ENCODE data around the gene SPR. TPM values are rescaled to one million over a fixed set of nuclear protein-coding genes. Genes with fewer than 3 reads are reported as not detected.

The SPR gene
- total and polyA plus RNA-seq, 2 donors (not counting 3 experiments of a cell fraction or from before 2014, with no cell fraction given), result 22.0 to 27.6 TPM

- ChIA-PET POLR2A (no interaction called here), CTCF (no interaction called here)
- intact Hi-C loops (cut with micrococcal nuclease), result no loop called here
- Histone ChIP-seq H2AFZ (ENCODE audit: low read depth, low read length) (no peak overlapping the region), H3K36me3 (ENCODE audit: control insufficient read depth in 2 of 2, extremely low read depth in 1 of 2, insufficient read depth in 2 of 2, low read length in 2 of 2) (no peaks in the 10 kb centered on the region), H3K4me3 (replicated peaks in 1 of 3; ENCODE audit: insufficient read depth in 1 of 3, low read depth in 1 of 3, low read length in 3 of 3) (peak overlapping the region in 1 of 3 experiments; percentile 18), H3K9me3 (replicated peaks; ENCODE audit: control insufficient read depth, insufficient read depth, low read length) (peaks cover 4% of the 10 kb centered on the region), H3K4me2 (ENCODE audit: insufficient read depth, low read length) (peak overlapping the region; percentile 18), H3K79me2 (ENCODE audit: control insufficient read depth, insufficient read depth, low read length) (no peaks in the 10 kb centered on the region), H4K20me1 (replicated peaks; ENCODE audit: control insufficient read depth, extremely low read depth, insufficient read depth, low read length) (no peaks in the 10 kb centered on the region), H3K9ac (replicated peaks; ENCODE audit: extremely low read depth, insufficient read depth, low read length) (no peak overlapping the region), H3K27me3 (ENCODE audit: control insufficient read depth in 2 of 2, insufficient read depth in 2 of 2, low read length in 2 of 2) (peaks cover 86 to 98% of the 10 kb centered on the region in 2 experiments), H3K4me1 (ENCODE audit: control insufficient read depth, extremely low read depth, insufficient read depth, low read length) (peaks cover 11% of the 10 kb centered on the region), H3K27ac (ENCODE audit: insufficient read depth, low read depth, low read length) (no peak overlapping the region), H3K9me1 (replicated peaks; ENCODE audit: control insufficient read depth, extremely low read depth, insufficient read depth, low read length) (no peaks in the 10 kb centered on the region)
- TF ChIP-seq POLR2AphosphoS5 (IDR thresholded peaks at IDR 0.05; ENCODE audit: insufficient read depth, low read depth, low read length) (no peak), FOS (IDR thresholded peaks at IDR 0.05; ENCODE audit: borderline replicate concordance, insufficient read depth, low read length) (peak; percentile 18), EZH2 (IDR thresholded peaks at IDR 0.05; ENCODE audit: borderline replicate concordance, low read depth, low read length, severe bottlenecking) (peak; percentile 99)
- FAIRE-seq (peak; percentile 75), DNase-seq (ENCODE audit: low read depth, low spot score) (peak; percentile 36)
- BruUV-seq (replicated peaks), result no TSS peak
- dilution Hi-C loops (cut with MboI; ENCODE audit: extremely low pct_ligation_motif_present, low sequenced_read_pairs), result no loop called here
Measured at GRCh38 chr2:72920318-72921087, 33.3 kb downstream of the SPR start.

- Histone ChIP-seq H3K9ac (replicated peaks; ENCODE audit: extremely low read depth, insufficient read depth, low read length) (no peak overlapping the region), H3K4me1 (ENCODE audit: control insufficient read depth, extremely low read depth, insufficient read depth, low read length) (peaks cover 7% of the 10 kb centered on the region), H2AFZ (ENCODE audit: low read depth, low read length) (no peak overlapping the region), H3K9me1 (replicated peaks; ENCODE audit: control insufficient read depth, extremely low read depth, insufficient read depth, low read length) (no peaks in the 10 kb centered on the region), H3K4me2 (ENCODE audit: insufficient read depth, low read length) (no peak overlapping the region), H3K36me3 (ENCODE audit: control insufficient read depth in 2 of 2, extremely low read depth in 1 of 2, insufficient read depth in 2 of 2, low read length in 2 of 2) (no peaks in the 10 kb centered on the region), H3K9me3 (replicated peaks; ENCODE audit: control insufficient read depth, insufficient read depth, low read length) (peaks cover 4% of the 10 kb centered on the region), H3K27me3 (ENCODE audit: control insufficient read depth in 2 of 2, insufficient read depth in 2 of 2, low read length in 2 of 2) (peaks cover 85 to 98% of the 10 kb centered on the region in 2 experiments), H3K4me3 (replicated peaks in 1 of 3; ENCODE audit: insufficient read depth in 1 of 3, low read depth in 1 of 3, low read length in 3 of 3) (no peak overlapping the region), H3K27ac (ENCODE audit: insufficient read depth, low read depth, low read length) (no peak overlapping the region), H3K79me2 (ENCODE audit: control insufficient read depth, insufficient read depth, low read length) (no peaks in the 10 kb centered on the region), H4K20me1 (replicated peaks; ENCODE audit: control insufficient read depth, extremely low read depth, insufficient read depth, low read length) (no peaks in the 10 kb centered on the region)
- POLR2A ChIA-PET, result no interaction called here
- TF ChIP-seq MAX (IDR thresholded peaks at IDR 0.05; ENCODE audit: insufficient read depth, insufficient read length) (no peak), GATA2 (IDR thresholded peaks at IDR 0.05; ENCODE audit: insufficient read depth, insufficient read length, low read depth, low read length) (no peak)
- intact Hi-C loops (cut with micrococcal nuclease), result no loop called here
- no TSS peak for BruUV-seq (replicated peaks)
- CTCF ChIA-PET, result interaction anchor here (1.7 kb wide), 1 partner anchor 53 kb away, joined by 5 read pairs; no protein-coding TSS in a partner anchor
- dilution Hi-C loops (cut with MboI; ENCODE audit: extremely low pct_ligation_motif_present, low sequenced_read_pairs), result no loop called here
- FAIRE-seq, result no peak
- DNase-seq (ENCODE audit: low read depth, low spot score), result no peak
Measured at GRCh38 chr2:72921088-72921851, 34.1 kb downstream of the SPR start.
